GM23248 (cell line): ENCODE results near the gene PLCL2. TPM values are rescaled to one million over a fixed set of nuclear protein-coding genes. Genes with fewer than 3 reads are reported as not detected.
A peak's percentile ranks its signal among the peaks of the same experiment; 100 is the strongest.

Experiments
- DNase-seq: peaks from one replicate; pipeline ENCODE4 v3.0.0-alpha.2; 2015
- H2AFZ ChIP-seq: fragments of 200-600 bp; sonication (generic); 2 replicates; pipeline ENCODE4 v1.6.1; 2016; ENCODE audit warnings: antibody characterized with exemption
- H3F3A ChIP-seq: fragments of 200-600 bp; sonication (generic); 2 replicates; pipeline ENCODE4 v1.6.1; 2016; ENCODE audit warnings: mild to moderate bottlenecking, antibody characterized with exemption, mixed run types; ENCODE audit not compliant: insufficient read depth
- H3K27ac ChIP-seq: fragments of 200-600 bp; sonication (generic); 2 replicates; pipeline ENCODE4 v1.5.1; 2016; ENCODE audit warnings: mild to moderate bottlenecking
- H3K27me3 ChIP-seq: fragments of 200-600 bp; sonication (generic); replicated peaks from 2 replicates; pipeline ENCODE4 v1.6.1; 2016; ENCODE audit warnings: mild to moderate bottlenecking; ENCODE audit not compliant: insufficient read depth
- H3K36me3 ChIP-seq: fragments of 200-600 bp; sonication (generic); 2 replicates; pipeline ENCODE4 v1.6.1; 2016; ENCODE audit warnings: low read depth, mild to moderate bottlenecking
- H3K4me1 ChIP-seq: fragments of 200-600 bp; sonication (generic); 2 replicates; pipeline ENCODE4 v1.6.1; 2016; ENCODE audit warnings: mild to moderate bottlenecking; ENCODE audit not compliant: insufficient read depth
- H3K4me2 ChIP-seq: fragments of 200-600 bp; sonication (generic); one replicate; pipeline ENCODE4 v1.6.1; 2016; ENCODE audit warnings: mild to moderate bottlenecking; ENCODE audit not compliant: unreplicated experiment
- H3K4me3 ChIP-seq: fragments of 200-600 bp; sonication (generic); 2 replicates; pipeline ENCODE4 v1.5.1; 2016; ENCODE audit warnings: mild to moderate bottlenecking
- H3K79me2 ChIP-seq: fragments of 200-600 bp; sonication (generic); 2 replicates; pipeline ENCODE4 v1.6.1; 2016; ENCODE audit warnings: mild to moderate bottlenecking; ENCODE audit not compliant: insufficient read depth
- H3K9ac ChIP-seq: fragments of 200-600 bp; sonication (generic); 2 replicates; pipeline ENCODE4 v1.6.1; 2016; ENCODE audit warnings: mild to moderate bottlenecking
- H3K9me2 ChIP-seq: fragments of 200-600 bp; sonication (generic); 2 replicates; pipeline ENCODE4 v1.6.1; 2016; ENCODE audit warnings: mixed run types, mild to moderate bottlenecking, moderate library complexity; ENCODE audit not compliant: insufficient read depth
- H3K9me3 ChIP-seq: fragments of 200-600 bp; sonication (generic); one replicate; pipeline ENCODE4 v1.6.1; 2017; ENCODE audit warnings: low read depth
- H4K20me1 ChIP-seq: fragments of 200-600 bp; sonication (generic); 2 replicates; pipeline ENCODE4 v1.6.0; 2016; ENCODE audit not compliant: insufficient read depth
- EZH2 ChIP-seq: fragments of 200-600 bp; sonication (generic); IDR thresholded peaks from 2 replicates; pipeline ENCODE4 v1.6.1; 2018; ENCODE audit warnings: antibody characterized with exemption, mild to moderate bottlenecking; ENCODE audit not compliant: insufficient read depth, poor library complexity, severe bottlenecking
- EZH2phosphoT487 ChIP-seq: fragments of 200-600 bp; sonication (generic); IDR thresholded peaks from 2 replicates; pipeline ENCODE4 v1.6.1; 2018; ENCODE audit warnings: antibody characterized with exemption, moderate library complexity, mild to moderate bottlenecking, low read depth; ENCODE audit not compliant: insufficient read depth
- WGBS, 2 experiments: methylation state at CpG; one replicate each; pipeline ENCODE4 v1.1.6; 2015 to 2017; ENCODE audit warnings: low lambda C conversion rate in 2 of 2, low coverage in 1 of 2; ENCODE audit errors: missing lambda C conversion rate in 2 of 2; 5-methylcytosine and 5-hydroxymethylcytosine counted together
- in situ Hi-C: fragments of 300-500 bp; cut with MboI; formaldehyde crosslinking; loops from 2 replicates; pipeline ENCODE4 v1.15.0; 2020
- polyA plus RNA-seq: library from polyadenylated mRNA; unstranded; fragments of >200 nt; fragmentation: Nextera tagmentation; extraction: Ambion mirVana; gene quantifications from 2 replicates; pipeline ENCODE4 v1.2.1, GENCODE V29; 2016
- total RNA-seq: library from RNA; depleted of rRNA; stranded (reverse); fragments of >200 nt; shearing (Covaris generic); gene quantifications from 2 replicates; pipeline ENCODE4 v1.2.3, GENCODE V29; 2014

PLCL2 gene
- total and polyA plus RNA-seq, 2 experiments from 2014 or later: 1.4 to 5.1 TPM

GRCh38 chr3:16911916-16912315 lies 27.2 kb downstream of the PLCL2 start:
- Histone ChIP-seq H3K9ac (no peak overlapping the region), H3K27me3 (no peaks in the 10 kb centered on the region), H3K4me2 (no peak overlapping the region), H3F3A (peaks cover 3% of the 10 kb centered on the region), H4K20me1 (no peaks in the 10 kb centered on the region), H3K4me1 (peaks cover 7% of the 10 kb centered on the region), H3K36me3 (no peaks in the 10 kb centered on the region), H3K9me3 (no peaks in the 10 kb centered on the region), H3K79me2 (no peaks in the 10 kb centered on the region), H3K9me2 (no peaks in the 10 kb centered on the region), H2AFZ (no peak overlapping the region), H3K4me3 (no peak overlapping the region), H3K27ac (no peak overlapping the region)
- DNase-seq: no peak
- in situ Hi-C loops: no loop called here
- TF ChIP-seq EZH2phosphoT487 (no peak), EZH2 (no peak)
- WGBS, 2 experiments: 94 to 98% methylated on average over 2 of the region's 2 CpGs

GRCh38 chr3:16912400-16913263 lies 27.9 kb downstream of the PLCL2 start:
- in situ Hi-C loops: no loop called here

GRCh38 chr3:16913264-16913580 lies 28.5 kb downstream of the PLCL2 start:
- Histone ChIP-seq H3K79me2 (no peaks in the 10 kb centered on the region), H4K20me1 (no peaks in the 10 kb centered on the region), H3K27me3 (no peaks in the 10 kb centered on the region), H3K27ac (no peak overlapping the region), H3K9ac (no peak overlapping the region), H3K4me2 (no peak overlapping the region), H3K4me1 (peaks cover 14% of the 10 kb centered on the region), H3F3A (peaks cover 16% of the 10 kb centered on the region), H3K36me3 (no peaks in the 10 kb centered on the region), H3K9me2 (no peaks in the 10 kb centered on the region), H3K9me3 (no peaks in the 10 kb centered on the region), H2AFZ (no peak overlapping the region), H3K4me3 (no peak overlapping the region)
- DNase-seq: no peak
- in situ Hi-C loops: no loop called here
- TF ChIP-seq EZH2phosphoT487 (no peak), EZH2 (no peak)
- 89 to 92% methylated on average over 2 of the region's 2 CpGs for WGBS, 2 experiments

More at GRCh38 chr3:16912400-16913263, 27.9 kb downstream of the PLCL2 start:
- Histone ChIP-seq H3K4me1 (peaks cover 8% of the 10 kb centered on the region), H4K20me1 (no peaks in the 10 kb centered on the region), H3K27ac (no peak overlapping the region), H3K9ac (no peak overlapping the region), H3K9me2 (no peaks in the 10 kb centered on the region), H3K36me3 (no peaks in the 10 kb centered on the region), H3K4me3 (no peak overlapping the region), H3K9me3 (no peaks in the 10 kb centered on the region), H3K79me2 (no peaks in the 10 kb centered on the region), H3K4me2 (no peak overlapping the region), H3F3A (peaks cover 10% of the 10 kb centered on the region), H2AFZ (no peak overlapping the region), H3K27me3 (no peaks in the 10 kb centered on the region)
- 92 to 98% methylated on average over 3 of the region's 3 CpGs for WGBS, 2 experiments
- TF ChIP-seq EZH2 (no peak), EZH2phosphoT487 (no peak)
- DNase-seq: no peak

GRCh38 chr3:16916840-16917239 lies 32.1 kb downstream of the PLCL2 start:
- Histone ChIP-seq H3K4me1 (peaks cover 16% of the 10 kb centered on the region), H3K79me2 (no peaks in the 10 kb centered on the region), H2AFZ (no peak overlapping the region), H3K36me3 (no peaks in the 10 kb centered on the region), H3K4me3 (no peak overlapping the region), H3K27ac (no peak overlapping the region), H3K4me2 (peak overlapping the region; percentile 8), H3K9ac (no peak overlapping the region), H3K9me2 (no peaks in the 10 kb centered on the region), H3K9me3 (no peaks in the 10 kb centered on the region), H3K27me3 (no peaks in the 10 kb centered on the region), H3F3A (peaks cover 19% of the 10 kb centered on the region), H4K20me1 (no peaks in the 10 kb centered on the region)
- 93 to 94% methylated on average over 5 of the region's 5 CpGs for WGBS, 2 experiments
- TF ChIP-seq EZH2phosphoT487: no peak
- TF ChIP-seq EZH2: no peak
- DNase-seq: no peak
- in situ Hi-C loops: no loop called here
